ENCODE measurements around the gene ZNF318.

GRCh38 chr6:43368259-43369160 lies 937 bp downstream of the ZNF318 start:
- TF ChIP-seq CTCF (IDR thresholded peaks at IDR 0.05), result no peak
- TF ChIP-seq POLR2A (IDR thresholded peaks at IDR 0.05), result no peak
